Hematopoietic multipotent progenitor cell treated with erythropoietin and hydrocortisone succinate and interleukin-3 and kit ligand, for 4 days (in vitro differentiated cells): Measurements from ENCODE around the gene OR10A3.

ENCODE experiments used
- DNase-seq: peaks from one replicate; pipeline ENCODE4 v3.0.0-alpha.2; 2015

OR10A3 gene

GRCh38 chr11:7890417-7891172, 50.9 kb downstream of the OR10A3 start:
- DNase-seq, result no peak

DNA sequence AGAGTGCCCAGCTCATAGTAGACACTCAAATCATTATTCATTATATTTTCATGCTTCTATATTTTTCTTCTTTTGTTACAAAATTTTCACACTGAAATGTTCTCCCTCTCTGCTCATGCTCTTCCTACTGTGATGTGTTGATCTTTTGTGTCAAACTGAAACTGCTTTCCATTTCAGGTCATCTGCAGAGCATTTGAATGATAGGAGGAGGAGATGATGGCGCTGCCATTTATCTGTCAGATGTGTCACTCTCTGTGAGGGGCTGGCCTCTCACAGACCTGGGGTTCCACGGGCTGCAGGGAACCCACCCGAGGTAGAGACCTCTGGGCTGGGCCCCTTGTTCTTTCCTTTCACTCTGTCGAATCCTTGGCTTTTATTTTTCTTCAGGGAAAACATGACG, 51.5 kb downstream of the OR10A3 start:
- DNase-seq, result no peak
